Mammary epithelial cell (primary cell): ENCODE results near the gene FAT3.

ENCODE experiments used
- CTCF ChIP-seq, 2 donors: IDR thresholded peaks in 1 of 2; conservative IDR thresholded peaks in 1 of 2; 2 replicates each; pipeline ENCODE4 v1.5.1; 2011 to 2012; ENCODE audit warnings: inconsistent platforms in 2 of 2, low read length in 2 of 2, mild to moderate bottlenecking in 2 of 2, control low read depth in 1 of 2, low read depth in 1 of 2; ENCODE audit not compliant: insufficient read depth in 1 of 2; ENCODE audit errors: extremely low read depth in 1 of 2
- EZH2 ChIP-seq: IDR thresholded peaks from 2 replicates; pipeline ENCODE4 v1.6.1; 2012; ENCODE audit warnings: low read length, inconsistent platforms, borderline replicate concordance

GRCh38 chr11:92224407-92225124, at the start of gene FAT3:
- TF ChIP-seq CTCF (conservative IDR thresholded peaks at IDR 0.05 in 1 of 2, IDR thresholded peaks at IDR 0.05 in 1 of 2; ENCODE audit: extremely low read depth in 1 of 2, insufficient read depth in 1 of 2, low read depth in 1 of 2, low read length in 2 of 2) (no peak), EZH2 (peak; percentile 4)
